ENCODE measurements around the gene RACK1. TPM values are rescaled to one million over a fixed set of nuclear protein-coding genes. Genes with fewer than 3 reads are reported as not detected.
"Not testable (repeated sequence)": the region's sequence is repeated elsewhere in the genome, so short reads cannot be mapped to it uniquely, and the experiment has no call there.

The RACK1 gene
- total and polyA plus RNA-seq, 2 of the 13 experiments (the other 11 are each of a cell fraction or from before 2014, with no cell fraction given): 2,514 to 6,141 TPM

DNA sequence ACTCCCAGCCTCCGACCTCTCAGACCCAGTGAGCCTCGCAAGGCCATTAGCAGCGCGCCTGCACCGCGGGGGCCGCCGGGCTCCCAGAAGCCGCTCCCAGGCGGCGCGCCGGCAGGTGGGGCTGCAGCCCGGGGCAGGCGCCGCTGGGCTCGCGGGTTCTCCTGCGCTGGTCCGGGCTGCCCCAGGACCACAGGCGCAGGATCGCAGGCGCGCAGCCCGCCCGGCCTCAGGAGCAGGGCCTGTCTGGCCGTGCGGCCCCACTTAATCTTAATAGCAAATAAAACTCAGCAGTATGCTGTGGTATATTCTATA, 29.7 kb upstream of the RACK1 start:
- H3K4me1 ChIP-seq (ENCODE audit: insufficient read depth, low read length); BruUV-seq (replicated peaks); H3K79me2 ChIP-seq (ENCODE audit: insufficient read depth, low read length); H2AFZ ChIP-seq (ENCODE audit: low read length); H4K20me1 ChIP-seq (ENCODE audit: insufficient read depth, low read length); H3K27ac ChIP-seq (ENCODE audit: extremely low read length, insufficient read depth, low read length); H3K36me3 ChIP-seq (replicated peaks in 1 of 2; ENCODE audit: control insufficient read depth in 1 of 2, insufficient read depth in 2 of 2, low read length in 2 of 2); H3K9me3 ChIP-seq (ENCODE audit: low read length); intact Hi-C loops (cut with micrococcal nuclease; ENCODE audit: unreplicated experiment); H3K27me3 ChIP-seq (ENCODE audit: control insufficient read depth in 1 of 2, insufficient read depth in 2 of 2, low read length in 2 of 2); CTCF ChIA-PET (ENCODE audit: low intra/inter-chr PET ratio, low total read pairs); H3K9ac ChIP-seq (ENCODE audit: insufficient read depth, low read depth, low read length); in situ Hi-C loops (cut with HindIII; ENCODE audit: extremely low pct_ligation_motif_present, low pct_unique_long_range_greater_than_20kb); FAIRE-seq; TF ChIP-seq MAZ (IDR thresholded peaks at IDR 0.05; ENCODE audit: borderline replicate concordance, low read depth, low read length): not testable (repeated sequence)
- POLR2A ChIA-PET: interaction anchor here (0.6 kb wide), 1 partner anchor 462 kb away, joined by 3 read pairs; no protein-coding TSS in a partner anchor
- peak; percentile 97 for ATAC-seq
- peak overlapping the region; percentile 53 for H3K4me2 ChIP-seq (ENCODE audit: low read depth, low read length)
- WGBS (ENCODE audit: low lambda C conversion rate): 0% methylated on average over 5 of the region's 28 CpGs
- DNase-seq (ENCODE audit: low spot score): peak; percentile 34
- peak overlapping the region in 1 of 3 experiments; percentile 23; a peak in 1 of 6 replicates for H3K4me3 ChIP-seq (replicated peaks in 1 of 3; ENCODE audit: insufficient read depth in 1 of 3, low read depth in 2 of 3, low read length in 3 of 3)
- TF ChIP-seq, protein P1, sequence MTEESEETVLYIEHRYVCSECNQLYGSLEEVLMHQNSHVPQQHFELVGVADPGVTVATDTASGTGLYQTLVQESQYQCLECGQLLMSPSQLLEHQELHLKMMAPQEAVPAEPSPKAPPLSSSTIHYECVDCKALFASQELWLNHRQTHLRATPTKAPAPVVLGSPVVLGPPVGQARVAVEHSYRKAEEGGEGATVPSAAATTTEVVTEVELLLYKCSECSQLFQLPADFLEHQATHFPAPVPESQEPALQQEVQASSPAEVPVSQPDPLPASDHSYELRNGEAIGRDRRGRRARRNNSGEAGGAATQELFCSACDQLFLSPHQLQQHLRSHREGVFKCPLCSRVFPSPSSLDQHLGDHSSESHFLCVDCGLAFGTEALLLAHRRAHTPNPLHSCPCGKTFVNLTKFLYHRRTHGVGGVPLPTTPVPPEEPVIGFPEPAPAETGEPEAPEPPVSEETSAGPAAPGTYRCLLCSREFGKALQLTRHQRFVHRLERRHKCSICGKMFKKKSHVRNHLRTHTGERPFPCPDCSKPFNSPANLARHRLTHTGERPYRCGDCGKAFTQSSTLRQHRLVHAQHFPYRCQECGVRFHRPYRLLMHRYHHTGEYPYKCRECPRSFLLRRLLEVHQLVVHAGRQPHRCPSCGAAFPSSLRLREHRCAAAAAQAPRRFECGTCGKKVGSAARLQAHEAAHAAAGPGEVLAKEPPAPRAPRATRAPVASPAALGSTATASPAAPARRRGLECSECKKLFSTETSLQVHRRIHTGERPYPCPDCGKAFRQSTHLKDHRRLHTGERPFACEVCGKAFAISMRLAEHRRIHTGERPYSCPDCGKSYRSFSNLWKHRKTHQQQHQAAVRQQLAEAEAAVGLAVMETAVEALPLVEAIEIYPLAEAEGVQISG (CRISPR knock-in tag; IDR thresholded peaks at IDR 0.05): peak; percentile 63
- TF ChIP-seq ZFY (CRISPR knock-in tag; IDR thresholded peaks at IDR 0.05) (peak; percentile 36; the same call in 1 of the 2 replicates), CTCF (CRISPR knock-in tag; IDR thresholded peaks at IDR 0.05) (peak; percentile 72), ZNF770 (CRISPR knock-in tag; IDR thresholded peaks at IDR 0.05) (peak; percentile 74), SALL1 (CRISPR knock-in tag; IDR thresholded peaks at IDR 0.05) (peak; percentile 23; the same call in 1 of the 2 replicates), RAD21 (CRISPR knock-in tag; IDR thresholded peaks at IDR 0.05) (peak; percentile 91), HOXA3 (CRISPR knock-in tag; IDR thresholded peaks at IDR 0.05) (peak; percentile 26; the same call in 1 of the 2 replicates), MAZ (CRISPR knock-in tag; IDR thresholded peaks at IDR 0.05; ENCODE audit: low read depth) (peak; percentile 49; the same call in 1 of the 2 replicates)
- TF ChIP-seq, protein P2, sequence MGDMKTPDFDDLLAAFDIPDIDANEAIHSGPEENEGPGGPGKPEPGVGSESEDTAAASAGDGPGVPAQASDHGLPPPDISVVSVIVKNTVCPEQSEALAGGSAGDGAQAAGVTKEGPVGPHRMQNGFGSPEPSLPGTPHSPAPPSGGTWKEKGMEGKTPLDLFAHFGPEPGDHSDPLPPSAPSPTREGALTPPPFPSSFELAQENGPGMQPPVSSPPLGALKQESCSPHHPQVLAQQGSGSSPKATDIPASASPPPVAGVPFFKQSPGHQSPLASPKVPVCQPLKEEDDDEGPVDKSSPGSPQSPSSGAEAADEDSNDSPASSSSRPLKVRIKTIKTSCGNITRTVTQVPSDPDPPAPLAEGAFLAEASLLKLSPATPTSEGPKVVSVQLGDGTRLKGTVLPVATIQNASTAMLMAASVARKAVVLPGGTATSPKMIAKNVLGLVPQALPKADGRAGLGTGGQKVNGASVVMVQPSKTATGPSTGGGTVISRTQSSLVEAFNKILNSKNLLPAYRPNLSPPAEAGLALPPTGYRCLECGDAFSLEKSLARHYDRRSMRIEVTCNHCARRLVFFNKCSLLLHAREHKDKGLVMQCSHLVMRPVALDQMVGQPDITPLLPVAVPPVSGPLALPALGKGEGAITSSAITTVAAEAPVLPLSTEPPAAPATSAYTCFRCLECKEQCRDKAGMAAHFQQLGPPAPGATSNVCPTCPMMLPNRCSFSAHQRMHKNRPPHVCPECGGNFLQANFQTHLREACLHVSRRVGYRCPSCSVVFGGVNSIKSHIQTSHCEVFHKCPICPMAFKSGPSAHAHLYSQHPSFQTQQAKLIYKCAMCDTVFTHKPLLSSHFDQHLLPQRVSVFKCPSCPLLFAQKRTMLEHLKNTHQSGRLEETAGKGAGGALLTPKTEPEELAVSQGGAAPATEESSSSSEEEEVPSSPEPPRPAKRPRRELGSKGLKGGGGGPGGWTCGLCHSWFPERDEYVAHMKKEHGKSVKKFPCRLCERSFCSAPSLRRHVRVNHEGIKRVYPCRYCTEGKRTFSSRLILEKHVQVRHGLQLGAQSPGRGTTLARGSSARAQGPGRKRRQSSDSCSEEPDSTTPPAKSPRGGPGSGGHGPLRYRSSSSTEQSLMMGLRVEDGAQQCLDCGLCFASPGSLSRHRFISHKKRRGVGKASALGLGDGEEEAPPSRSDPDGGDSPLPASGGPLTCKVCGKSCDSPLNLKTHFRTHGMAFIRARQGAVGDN (CRISPR knock-in tag; IDR thresholded peaks at IDR 0.05): peak; percentile 57
- TF ChIP-seq, protein P3, sequence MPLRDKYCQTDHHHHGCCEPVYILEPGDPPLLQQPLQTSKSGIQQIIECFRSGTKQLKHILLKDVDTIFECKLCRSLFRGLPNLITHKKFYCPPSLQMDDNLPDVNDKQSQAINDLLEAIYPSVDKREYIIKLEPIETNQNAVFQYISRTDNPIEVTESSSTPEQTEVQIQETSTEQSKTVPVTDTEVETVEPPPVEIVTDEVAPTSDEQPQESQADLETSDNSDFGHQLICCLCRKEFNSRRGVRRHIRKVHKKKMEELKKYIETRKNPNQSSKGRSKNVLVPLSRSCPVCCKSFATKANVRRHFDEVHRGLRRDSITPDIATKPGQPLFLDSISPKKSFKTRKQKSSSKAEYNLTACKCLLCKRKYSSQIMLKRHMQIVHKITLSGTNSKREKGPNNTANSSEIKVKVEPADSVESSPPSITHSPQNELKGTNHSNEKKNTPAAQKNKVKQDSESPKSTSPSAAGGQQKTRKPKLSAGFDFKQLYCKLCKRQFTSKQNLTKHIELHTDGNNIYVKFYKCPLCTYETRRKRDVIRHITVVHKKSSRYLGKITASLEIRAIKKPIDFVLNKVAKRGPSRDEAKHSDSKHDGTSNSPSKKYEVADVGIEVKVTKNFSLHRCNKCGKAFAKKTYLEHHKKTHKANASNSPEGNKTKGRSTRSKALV (CRISPR knock-in tag; IDR thresholded peaks at IDR 0.05): 0 out of 2 replicates have a peak, but pooled peaks have one; percentile 34

All from HepG2 (cell line).